Coronary artery (tissue), 2 donors: ENCODE data around the gene CACNA1I.
A peak's percentile ranks its signal among the peaks of the same experiment; 100 is the strongest.

Experiments used
- DNase-seq: peaks from one replicate; pipeline ENCODE4 v3.0.0-alpha.2; 2017; ENCODE audit warnings: low spot score
- H3K27ac ChIP-seq, 2 donors: fragments of 200-600 bp; sonication (generic); one replicate each; pipeline ENCODE4 v1.5.1; 2016 to 2019
- H3K4me3 ChIP-seq: fragments of 200-600 bp; sonication (generic); 2 replicates; pipeline ENCODE4 v1.5.1; 2016; ENCODE audit warnings: mild to moderate bottlenecking, moderate library complexity
- TF ChIP-seq, protein P1 (sequence below): fragments of 200-600 bp; sonication (generic); IDR thresholded peaks from one replicate; pipeline ENCODE4 v1.5.1; 2019; ENCODE audit warnings: antibody characterized with exemption

Gene CACNA1I

DNA sequence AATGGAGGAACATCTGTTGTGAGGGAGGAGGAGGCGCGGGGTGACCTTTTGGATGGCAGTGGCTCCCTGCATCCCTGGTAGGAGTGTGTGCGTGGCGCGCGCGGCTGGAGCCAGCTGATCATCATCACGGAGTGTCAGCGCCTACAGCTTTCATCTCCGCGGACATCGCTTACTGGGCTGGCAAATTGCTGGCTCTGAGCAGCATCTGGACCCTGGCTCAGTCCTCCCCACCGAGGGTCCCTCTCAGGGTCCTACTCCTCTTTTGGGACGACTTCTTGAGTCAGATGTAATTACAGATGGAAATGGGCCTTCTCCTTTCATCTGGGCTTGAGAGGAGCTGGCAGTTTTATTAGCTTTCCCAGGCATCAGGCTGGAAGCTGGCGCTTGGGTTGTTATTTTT lies 85.3 kb downstream of the CACNA1I start:
- Histone ChIP-seq H3K4me3 (no peak overlapping the region), H3K27ac (no peak overlapping the region)
- TF ChIP-seq, protein P1, sequence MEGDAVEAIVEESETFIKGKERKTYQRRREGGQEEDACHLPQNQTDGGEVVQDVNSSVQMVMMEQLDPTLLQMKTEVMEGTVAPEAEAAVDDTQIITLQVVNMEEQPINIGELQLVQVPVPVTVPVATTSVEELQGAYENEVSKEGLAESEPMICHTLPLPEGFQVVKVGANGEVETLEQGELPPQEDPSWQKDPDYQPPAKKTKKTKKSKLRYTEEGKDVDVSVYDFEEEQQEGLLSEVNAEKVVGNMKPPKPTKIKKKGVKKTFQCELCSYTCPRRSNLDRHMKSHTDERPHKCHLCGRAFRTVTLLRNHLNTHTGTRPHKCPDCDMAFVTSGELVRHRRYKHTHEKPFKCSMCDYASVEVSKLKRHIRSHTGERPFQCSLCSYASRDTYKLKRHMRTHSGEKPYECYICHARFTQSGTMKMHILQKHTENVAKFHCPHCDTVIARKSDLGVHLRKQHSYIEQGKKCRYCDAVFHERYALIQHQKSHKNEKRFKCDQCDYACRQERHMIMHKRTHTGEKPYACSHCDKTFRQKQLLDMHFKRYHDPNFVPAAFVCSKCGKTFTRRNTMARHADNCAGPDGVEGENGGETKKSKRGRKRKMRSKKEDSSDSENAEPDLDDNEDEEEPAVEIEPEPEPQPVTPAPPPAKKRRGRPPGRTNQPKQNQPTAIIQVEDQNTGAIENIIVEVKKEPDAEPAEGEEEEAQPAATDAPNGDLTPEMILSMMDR, result no peak
- no peak for DNase-seq

DNA sequence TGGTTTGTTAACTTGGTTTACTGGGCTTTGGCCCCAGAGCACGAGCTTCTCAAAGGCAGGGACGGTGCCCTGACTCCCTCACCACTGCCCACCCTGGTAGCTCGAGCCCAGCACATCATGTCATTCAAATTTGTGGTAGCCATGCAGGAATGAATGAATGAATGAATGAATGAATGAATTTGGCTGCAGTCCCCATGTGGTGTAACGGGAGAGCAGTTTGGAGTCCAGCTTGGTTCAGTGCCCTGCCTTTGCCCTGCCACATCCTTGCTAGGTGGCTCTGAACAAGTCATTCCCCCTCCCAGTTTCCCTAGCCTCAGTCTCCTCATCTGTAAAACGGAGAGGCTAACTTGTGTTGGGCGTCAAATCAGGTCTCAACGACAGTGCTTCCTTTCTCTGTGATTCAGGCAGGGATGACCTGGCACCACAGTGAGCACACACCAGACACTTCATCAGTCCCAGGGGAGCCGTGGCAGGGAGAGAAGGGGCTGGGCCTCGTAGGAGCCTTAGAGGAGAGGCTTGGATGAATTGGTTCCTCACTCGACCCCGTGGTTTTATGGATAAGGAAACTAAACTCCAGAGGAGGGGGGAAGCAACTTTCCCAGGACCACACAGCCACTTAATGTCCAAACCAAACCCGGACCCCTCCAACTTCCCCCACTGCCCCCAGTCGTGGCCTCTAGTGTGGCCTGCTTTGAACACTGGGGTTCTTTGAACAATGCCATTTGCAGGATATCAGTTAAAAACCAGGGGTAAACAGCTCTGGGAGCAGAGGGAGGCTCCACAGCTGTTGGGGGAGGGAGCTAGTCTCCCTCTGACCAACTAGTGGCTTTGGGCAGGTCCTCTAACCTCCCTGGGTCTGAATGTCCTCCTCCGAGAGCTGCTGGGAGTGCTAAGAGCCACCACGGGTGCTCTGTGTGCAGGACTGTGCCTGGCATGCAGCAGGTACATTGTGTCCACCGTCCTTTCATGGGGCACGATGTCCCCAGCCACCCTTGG lies 86.2 kb downstream of the CACNA1I start:
- TF ChIP-seq, protein P1, result no peak
- no peak overlapping the region for H3K4me3 ChIP-seq
- no peak for DNase-seq
- no peak overlapping the region for H3K27ac ChIP-seq

DNA sequence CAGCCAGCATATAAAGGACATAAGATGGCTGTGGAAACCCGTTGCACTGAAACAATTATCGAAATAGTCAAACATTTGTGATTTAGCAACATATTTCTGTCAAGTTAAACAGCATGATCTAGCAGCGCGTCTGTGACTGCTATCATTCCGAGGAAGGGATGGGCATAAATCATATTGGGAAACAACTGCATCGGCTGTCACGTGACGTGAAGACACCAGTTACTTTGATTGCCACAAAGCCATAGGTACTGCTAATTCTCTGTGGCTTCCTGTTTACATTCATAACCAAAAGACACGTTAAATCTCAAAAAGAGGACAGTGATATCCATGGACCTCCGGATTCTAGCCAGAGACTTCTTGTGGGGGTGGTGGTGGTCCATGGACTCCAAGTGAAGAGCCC lies 87.8 kb downstream of the CACNA1I start:
- DNase-seq, result no peak
- TF ChIP-seq, protein P1, result no peak
- Histone ChIP-seq H3K27ac (no peak overlapping the region), H3K4me3 (no peak overlapping the region)

DNA sequence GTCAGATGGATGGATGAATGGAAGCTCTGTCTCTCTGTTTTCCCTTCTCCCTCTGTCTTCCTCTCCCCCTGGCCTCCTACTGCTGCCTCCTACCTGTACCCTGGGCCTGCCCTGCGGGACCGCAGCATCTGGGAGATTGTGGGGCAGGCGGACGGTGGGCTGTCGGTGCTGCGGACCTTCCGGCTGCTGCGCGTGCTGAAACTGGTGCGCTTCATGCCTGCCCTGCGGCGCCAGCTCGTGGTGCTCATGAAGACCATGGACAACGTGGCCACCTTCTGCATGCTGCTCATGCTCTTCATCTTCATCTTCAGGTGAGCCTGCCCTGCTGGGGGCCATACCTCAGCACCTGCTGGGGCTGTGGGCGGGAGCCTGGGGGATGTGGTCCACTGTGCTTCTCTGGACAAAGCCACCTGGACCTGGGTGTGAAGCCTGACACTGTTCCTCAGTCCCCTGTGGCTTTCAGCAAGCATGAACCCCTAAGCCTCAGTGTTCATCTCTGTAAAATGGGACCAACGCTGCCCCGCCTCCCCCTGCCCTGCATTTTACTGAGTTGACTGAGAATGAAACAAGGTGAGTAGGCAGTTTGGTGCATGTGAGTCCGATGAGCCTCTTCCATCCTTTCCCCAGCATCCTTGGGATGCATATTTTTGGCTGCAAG lies 88.4 kb downstream of the CACNA1I start:
- no peak for DNase-seq
- TF ChIP-seq, protein P1, result no peak
- Histone ChIP-seq H3K27ac (no peak overlapping the region), H3K4me3 (no peak overlapping the region)

DNA sequence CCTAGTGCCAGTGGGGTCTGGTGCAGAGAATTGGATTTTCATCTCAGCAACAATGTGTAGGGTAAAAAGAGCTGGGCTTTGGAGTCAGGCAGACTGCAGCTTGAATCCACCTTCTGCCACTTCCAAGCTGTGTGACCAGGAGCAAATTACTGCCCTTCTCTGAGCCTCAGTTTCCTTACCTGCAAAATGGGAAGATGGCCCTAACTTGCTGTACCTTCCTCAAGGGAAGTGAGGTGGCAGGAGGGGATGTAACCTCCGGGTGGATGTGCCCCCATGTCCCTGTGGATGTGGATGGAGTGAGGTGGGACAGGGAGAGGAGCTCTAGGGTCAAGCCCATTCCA lies 90.9 kb downstream of the CACNA1I start:
- DNase-seq, result no peak
- TF ChIP-seq, protein P1, result no peak
- Histone ChIP-seq H3K4me3 (peak overlapping the region; percentile 57), H3K27ac (no peak overlapping the region)

DNA sequence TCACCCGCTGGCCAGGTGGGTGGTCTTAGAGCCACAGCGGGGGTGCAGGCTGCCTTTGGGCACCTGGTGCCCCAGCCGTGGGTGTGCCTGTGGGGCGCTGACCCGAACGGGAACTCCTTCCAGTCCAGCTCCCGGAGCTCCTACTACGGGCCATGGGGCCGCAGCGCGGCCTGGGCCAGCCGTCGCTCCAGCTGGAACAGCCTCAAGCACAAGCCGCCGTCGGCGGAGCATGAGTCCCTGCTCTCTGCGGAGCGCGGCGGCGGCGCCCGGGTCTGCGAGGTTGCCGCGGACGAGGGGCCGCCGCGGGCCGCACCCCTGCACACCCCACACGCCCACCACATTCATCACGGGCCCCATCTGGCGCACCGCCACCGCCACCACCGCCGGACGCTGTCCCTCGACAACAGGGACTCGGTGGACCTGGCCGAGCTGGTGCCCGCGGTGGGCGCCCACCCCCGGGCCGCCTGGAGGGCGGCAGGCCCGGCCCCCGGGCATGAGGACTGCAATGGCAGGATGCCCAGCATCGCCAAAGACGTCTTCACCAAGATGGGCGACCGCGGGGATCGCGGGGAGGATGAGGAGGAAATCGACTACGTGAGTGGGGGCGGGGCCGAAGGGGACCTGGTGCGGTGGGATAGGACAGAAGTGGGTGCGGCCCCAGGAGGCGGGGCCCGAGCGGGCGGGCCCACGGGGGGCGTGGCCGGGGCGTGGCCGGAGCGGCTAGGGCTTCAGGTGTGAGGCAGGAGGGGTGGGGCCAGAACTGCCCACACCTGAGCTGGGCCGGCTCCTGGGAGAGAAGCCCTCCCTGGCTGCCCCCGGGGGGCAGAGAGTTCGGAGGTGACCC lies 91.5 kb downstream of the CACNA1I start:
- no peak for DNase-seq
- Histone ChIP-seq H3K4me3 (peak overlapping the region; percentile 57), H3K27ac (no peak overlapping the region)
- TF ChIP-seq, protein P1, result no peak
